Esophagus muscularis mucosa (tissue), 4 donors: ENCODE measurements around the gene CLTB. TPM values are rescaled to one million over a fixed set of nuclear protein-coding genes. Genes with fewer than 3 reads are reported as not detected.

ENCODE experiments used
- DNase-seq: peaks from one replicate; pipeline ENCODE4 v3.0.0-alpha.2; 2017; ENCODE audit errors: extremely low spot score
- H3K27ac ChIP-seq, 4 donors: fragments of 200-600 bp; sonication (generic); replicated peaks in 1 of 4; 1 replicate in 3 of 4; 2 replicates in 1 of 4; pipeline ENCODE4 v1.5.1; 2016 to 2019; ENCODE audit warnings: mild to moderate bottlenecking in 1 of 4
- H3K27me3 ChIP-seq, 4 donors: fragments of 200-600 bp; sonication (generic); one replicate each; pipeline versions ENCODE4 v1.5.1 to v1.6.0; 2016 to 2019
- H3K36me3 ChIP-seq, 4 donors: fragments of 200-600 bp; sonication (generic); one replicate each; pipeline ENCODE4 v1.5.1; 2016 to 2019
- H3K4me1 ChIP-seq, 4 donors: fragments of 200-600 bp; sonication (generic); one replicate each; pipeline ENCODE4 v1.5.1; 2016 to 2019
- H3K4me3 ChIP-seq, 4 donors: fragments of 200-600 bp; sonication (generic); 1 replicate in 2 of 4; 2 replicates in 2 of 4; pipeline ENCODE4 v1.5.1; 2016 to 2019; ENCODE audit warnings: mild to moderate bottlenecking in 4 of 4, moderate library complexity in 1 of 4
- H3K9me3 ChIP-seq, 4 donors: fragments of 200-600 bp; sonication (generic); 1 replicate in 3 of 4; 2 replicates in 1 of 4; pipeline ENCODE4 v1.5.1; 2016 to 2019
- CTCF ChIP-seq, 3 experiments: fragments of 200-600 bp in 2 of 3; fragments of 450-650 bp in 1 of 3; sonication (generic) in 2 of 3; IDR thresholded peaks; one replicate each; pipeline ENCODE4 v1.5.1; 2017 to 2019; ENCODE audit warnings: antibody characterized with exemption in 3 of 3, mild to moderate bottlenecking in 2 of 3, moderate library complexity in 1 of 3
- EP300 ChIP-seq: sonication (generic); formaldehyde crosslinking; IDR thresholded peaks from one replicate; pipeline ENCODE4 v1.6.1; 2017; ENCODE audit warnings: antibody characterized with exemption
- POLR2A ChIP-seq: fragments of 450-650 bp; IDR thresholded peaks from one replicate; pipeline ENCODE4 v1.6.1; 2017; ENCODE audit warnings: antibody characterized with exemption, moderate library complexity, mild to moderate bottlenecking, low read depth
- POLR2AphosphoS5 ChIP-seq, 2 donors: sonication (generic); formaldehyde crosslinking; IDR thresholded peaks; one replicate each; pipeline ENCODE4 v1.6.1; 2017; ENCODE audit warnings: antibody characterized with exemption in 2 of 2
- WGBS: methylation state at CpG from one replicate; pipeline ENCODE4 v1.1.5; 2018; 5-methylcytosine and 5-hydroxymethylcytosine counted together
- intact Hi-C: fragments of 100-400 bp; cut with DNase I; formaldehyde crosslinking; loops from one replicate; pipeline ENCODE4 v1.15.1; 2023
- total RNA-seq, 4 donors: library from RNA; depleted of rRNA; stranded (reverse); fragments of >200 nt; gene quantifications; one replicate each; pipeline versions ENCODE4 v1.1.0 to v1.2.1, GENCODE V29; 2016

Gene CLTB
- total RNA-seq, 4 donors from 2014 or later: 220 to 267 (median 239) TPM

- WGBS: 82% methylated on average over 3 of the region's 3 CpGs
- Histone ChIP-seq H3K27me3 (no peaks in the 10 kb centered on the region), H3K4me3 (no peak overlapping the region), H3K27ac (no peak overlapping the region), H3K9me3 (no peaks in the 10 kb centered on the region), H3K36me3 (peaks cover 15 to 37% (median 32%) of the 10 kb centered on the region in 4 donors), H3K4me1 (peaks cover 15 to 23% (median 20%) of the 10 kb centered on the region in 4 donors)
- TF ChIP-seq POLR2AphosphoS5 (IDR thresholded peaks at IDR 0.05) (no peak), POLR2A (no peak)
- no peak for DNase-seq
- intact Hi-C loops: no loop called here
These were observed 36.5 kb downstream of the CLTB start for GRCh38 chr5:176379881-176380280.

- H3K4me1 ChIP-seq: peaks cover 16 to 25% (median 18%) of the 10 kb centered on the region in 4 donors
- H3K9me3 ChIP-seq: no peaks in the 10 kb centered on the region
- intact Hi-C loops: no loop called here
- DNase-seq: no peak
- no peak for TF ChIP-seq EP300
- TF ChIP-seq POLR2A: no peak
- no peak for TF ChIP-seq CTCF (IDR thresholded peaks at IDR 0.05)
- no peak for TF ChIP-seq POLR2AphosphoS5 (IDR thresholded peaks at IDR 0.05)
- H3K4me3 ChIP-seq: no peak overlapping the region
- H3K36me3 ChIP-seq: peaks cover 8 to 44% (median 29%) of the 10 kb centered on the region in 4 donors
- no peaks in the 10 kb centered on the region for H3K27me3 ChIP-seq
- WGBS: 63% methylated on average over 7 of the region's 7 CpGs
- H3K27ac ChIP-seq: peak overlapping the region in 3 of 4 donors; percentile 21 to 50 (median 37)
These were observed 43.1 kb downstream of the CLTB start for GRCh38 chr5:176373100-176373818.

- H3K4me1 ChIP-seq: peaks cover 16 to 28% (median 26%) of the 10 kb centered on the region in 4 donors
- TF ChIP-seq EP300 (no peak), POLR2A (no peak), CTCF (IDR thresholded peaks at IDR 0.05) (no peak)
- no peak for DNase-seq
- H3K36me3 ChIP-seq: peaks cover 8 to 56% (median 40%) of the 10 kb centered on the region in 4 donors
- no peaks in the 10 kb centered on the region for H3K27me3 ChIP-seq
- no peaks in the 10 kb centered on the region for H3K9me3 ChIP-seq
- H3K4me3 ChIP-seq: no peak overlapping the region
- 94% methylated on average over 13 of the region's 13 CpGs for WGBS
- peak overlapping the region in 3 of 4 donors; percentile 21 to 50 (median 37) for H3K27ac ChIP-seq
- intact Hi-C loops: no loop called here
These were observed 44.5 kb downstream of the CLTB start for GRCh38 chr5:176371621-176372539.

GRCh38 chr5:176369934-176370711, 46.2 kb downstream of the CLTB start:
- peaks cover 31 to 43% (median 36%) of the 10 kb centered on the region in 4 donors for H3K4me1 ChIP-seq
- no peak for DNase-seq
- no peaks in the 10 kb centered on the region for H3K27me3 ChIP-seq
- intact Hi-C loops: no loop called here
- peaks cover 8 to 52% (median 40%) of the 10 kb centered on the region in 4 donors for H3K36me3 ChIP-seq
- TF ChIP-seq POLR2AphosphoS5 (IDR thresholded peaks at IDR 0.05): no peak
- TF ChIP-seq POLR2A: no peak
- no peak for TF ChIP-seq CTCF (IDR thresholded peaks at IDR 0.05)
- H3K27ac ChIP-seq: no peak overlapping the region
- no peak overlapping the region for H3K4me3 ChIP-seq
- 88% methylated on average over 8 of the region's 8 CpGs for WGBS
- no peaks in the 10 kb centered on the region for H3K9me3 ChIP-seq
